ENCODE measurements around the gene F12. TPM values are rescaled to one million over a fixed set of nuclear protein-coding genes. Genes with fewer than 3 reads are reported as not detected.
"Not testable (repeated sequence)": the region's sequence is repeated elsewhere in the genome, so short reads cannot be mapped to it uniquely, and the experiment has no call there.

The F12 gene
- total and polyA plus RNA-seq, 2 experiments from 2014 or later: 4.6 to 5.0 TPM

DNA sequence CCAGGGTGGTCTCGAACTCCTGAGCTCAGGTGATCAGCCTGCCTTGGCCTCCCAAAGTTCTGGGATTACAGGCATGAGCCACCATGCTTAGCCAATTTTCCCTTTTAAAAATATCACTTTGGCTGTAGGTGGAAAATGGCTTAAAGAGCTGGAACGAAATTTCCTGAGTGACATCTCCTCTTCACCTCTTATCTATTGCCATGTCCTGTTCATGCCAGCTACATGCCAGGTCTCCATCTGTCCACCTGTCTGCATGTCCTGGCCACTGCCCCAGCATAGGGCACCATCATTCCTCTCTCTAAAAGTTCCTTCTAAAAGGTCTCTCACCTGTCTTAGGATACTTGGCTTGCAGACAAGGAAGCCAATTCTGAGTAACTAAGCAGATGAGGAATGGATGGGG is 14.3 kb upstream of the F12 start:
- Histone ChIP-seq H3K4me1 (ENCODE audit: low read depth) (no peaks in the 10 kb centered on the region), H3K27me3 (no peaks in the 10 kb centered on the region), H3K9me3 (ENCODE audit: low read depth) (no peaks in the 10 kb centered on the region), H3K36me3 (no peaks in the 10 kb centered on the region), H3K4me3 (no peak overlapping the region), H3K27ac (no peak overlapping the region)
- no peak for DNase-seq (ENCODE audit: low read depth in 1 of 2, low spot score in 1 of 2)
- TF ChIP-seq, protein P1, sequence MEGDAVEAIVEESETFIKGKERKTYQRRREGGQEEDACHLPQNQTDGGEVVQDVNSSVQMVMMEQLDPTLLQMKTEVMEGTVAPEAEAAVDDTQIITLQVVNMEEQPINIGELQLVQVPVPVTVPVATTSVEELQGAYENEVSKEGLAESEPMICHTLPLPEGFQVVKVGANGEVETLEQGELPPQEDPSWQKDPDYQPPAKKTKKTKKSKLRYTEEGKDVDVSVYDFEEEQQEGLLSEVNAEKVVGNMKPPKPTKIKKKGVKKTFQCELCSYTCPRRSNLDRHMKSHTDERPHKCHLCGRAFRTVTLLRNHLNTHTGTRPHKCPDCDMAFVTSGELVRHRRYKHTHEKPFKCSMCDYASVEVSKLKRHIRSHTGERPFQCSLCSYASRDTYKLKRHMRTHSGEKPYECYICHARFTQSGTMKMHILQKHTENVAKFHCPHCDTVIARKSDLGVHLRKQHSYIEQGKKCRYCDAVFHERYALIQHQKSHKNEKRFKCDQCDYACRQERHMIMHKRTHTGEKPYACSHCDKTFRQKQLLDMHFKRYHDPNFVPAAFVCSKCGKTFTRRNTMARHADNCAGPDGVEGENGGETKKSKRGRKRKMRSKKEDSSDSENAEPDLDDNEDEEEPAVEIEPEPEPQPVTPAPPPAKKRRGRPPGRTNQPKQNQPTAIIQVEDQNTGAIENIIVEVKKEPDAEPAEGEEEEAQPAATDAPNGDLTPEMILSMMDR (IDR thresholded peaks at IDR 0.05; ENCODE audit: low read depth, low read length): no peak

DNA sequence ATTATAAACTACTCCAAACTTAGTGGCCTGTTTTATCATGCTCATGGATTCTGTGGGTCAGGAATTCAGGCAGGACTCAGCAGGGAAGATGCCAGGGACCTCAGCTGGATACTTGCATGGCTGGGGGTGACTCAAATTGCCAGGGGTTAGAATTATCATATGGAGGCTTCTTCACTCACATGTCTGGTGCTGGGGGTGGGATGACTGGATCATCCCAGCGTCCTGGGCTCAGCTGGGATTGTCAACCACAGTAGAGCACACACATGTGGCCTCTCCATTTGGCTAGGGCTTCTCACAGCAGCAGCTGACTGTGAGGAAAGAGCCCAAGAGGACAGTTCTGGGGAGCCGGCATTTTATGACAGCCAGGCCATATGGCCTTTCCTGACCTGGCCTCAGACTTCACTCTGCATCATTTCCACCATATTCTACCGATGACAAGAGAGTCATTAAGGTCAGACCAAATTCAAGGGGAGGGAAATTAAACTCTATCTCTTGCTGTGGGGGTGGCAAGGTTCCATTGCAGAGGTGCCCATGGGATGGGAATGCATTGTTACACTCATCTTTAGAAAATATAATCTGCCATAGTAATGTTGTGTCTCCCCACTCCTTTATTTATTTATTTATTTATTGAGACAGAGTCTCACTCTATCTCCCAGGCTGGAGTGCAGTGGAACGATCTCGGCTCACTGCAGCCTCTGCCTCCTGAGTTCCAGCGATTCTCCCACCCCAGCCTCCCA is 11.9 kb upstream of the F12 start:
- H3K27me3 ChIP-seq: no peaks in the 10 kb centered on the region
- no peaks in the 10 kb centered on the region for H3K4me1 ChIP-seq (ENCODE audit: low read depth)
- no peak for DNase-seq (ENCODE audit: low read depth in 1 of 2, low spot score in 1 of 2)
- H3K27ac ChIP-seq: no peak overlapping the region
- TF ChIP-seq, protein P1 (IDR thresholded peaks at IDR 0.05; ENCODE audit: low read depth, low read length): no peak
- H3K4me3 ChIP-seq: no peak overlapping the region
- H3K36me3 ChIP-seq: no peaks in the 10 kb centered on the region
- H3K9me3 ChIP-seq (ENCODE audit: low read depth): no peaks in the 10 kb centered on the region

DNA sequence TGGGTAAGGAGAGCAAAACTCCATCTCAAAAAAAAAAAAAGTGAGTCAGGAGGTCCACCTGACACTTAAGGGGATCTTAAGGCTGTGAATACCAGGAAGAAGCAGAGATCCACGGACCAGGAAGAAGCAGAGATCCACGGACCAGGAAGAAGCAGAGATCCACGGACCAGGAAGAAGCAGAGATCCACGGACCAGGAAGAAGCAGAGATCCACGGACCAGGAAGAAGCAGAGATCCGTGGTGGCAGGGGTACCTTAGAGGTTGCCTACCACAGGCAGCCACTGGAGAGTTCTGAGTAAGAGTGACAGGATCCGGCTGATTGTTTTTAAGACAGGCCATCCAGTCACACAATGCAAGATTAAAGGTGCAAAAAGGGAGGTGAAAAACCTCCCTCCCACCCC is 11.1 kb upstream of the F12 start:
- H3K4me1 ChIP-seq (ENCODE audit: low read depth); H3K4me3 ChIP-seq; H3K27me3 ChIP-seq; H3K9me3 ChIP-seq (ENCODE audit: low read depth); DNase-seq (ENCODE audit: low read depth in 1 of 2, low spot score in 1 of 2); H3K36me3 ChIP-seq; H3K27ac ChIP-seq: not testable (repeated sequence)

DNA sequence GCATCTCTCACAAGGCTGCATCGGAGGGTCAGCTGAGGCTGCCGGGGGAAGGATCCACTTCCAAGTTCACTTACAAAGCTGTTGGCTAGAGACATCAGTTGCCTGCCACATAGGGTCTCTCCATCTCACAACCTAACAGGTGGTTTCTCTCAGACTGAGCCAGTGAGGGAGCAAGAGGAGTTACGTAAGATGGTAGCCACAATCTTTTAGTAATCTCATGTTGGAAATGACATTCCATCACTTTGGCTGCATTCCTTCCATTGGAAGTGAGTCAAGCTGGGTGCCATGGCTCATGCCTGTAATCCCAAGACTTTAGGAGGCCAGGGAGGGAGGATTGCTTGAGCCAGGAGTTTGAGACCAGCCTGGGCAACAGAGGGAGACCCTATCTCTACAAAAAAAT is 9.7 kb upstream of the F12 start:
- no peak overlapping the region for H3K4me3 ChIP-seq
- H3K27ac ChIP-seq: no peak overlapping the region
- DNase-seq (ENCODE audit: low read depth in 1 of 2, low spot score in 1 of 2): peak in 1 of 2 donors; percentile 88
- no peaks in the 10 kb centered on the region for H3K9me3 ChIP-seq (ENCODE audit: low read depth)
- H3K36me3 ChIP-seq: no peaks in the 10 kb centered on the region
- H3K27me3 ChIP-seq: no peaks in the 10 kb centered on the region
- TF ChIP-seq, protein P1 (IDR thresholded peaks at IDR 0.05; ENCODE audit: low read depth, low read length): no peak
- no peaks in the 10 kb centered on the region for H3K4me1 ChIP-seq (ENCODE audit: low read depth)

DNA sequence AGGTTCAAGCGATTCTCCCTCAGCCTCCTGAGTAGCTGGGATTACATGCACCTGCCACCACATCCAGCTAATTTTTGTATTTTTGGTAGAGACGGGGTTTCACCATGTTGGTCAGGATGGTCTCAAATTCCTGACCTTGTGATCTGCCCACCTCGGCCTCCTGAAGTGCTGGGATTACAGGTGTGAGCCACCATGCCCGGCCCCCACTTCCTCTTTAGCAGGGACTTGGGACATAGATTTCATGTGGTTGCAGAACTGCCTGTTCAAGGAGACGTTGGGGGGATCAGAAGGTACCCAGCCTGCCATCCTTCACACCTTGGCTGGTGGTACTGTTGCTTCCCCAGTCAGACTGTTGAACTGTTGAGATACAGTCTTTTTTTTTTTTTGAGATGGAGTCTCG is 7.7 kb upstream of the F12 start:
- not testable (repeated sequence) for H3K4me1 ChIP-seq (ENCODE audit: low read depth); H3K4me3 ChIP-seq; H3K27ac ChIP-seq; H3K36me3 ChIP-seq; DNase-seq (ENCODE audit: low read depth in 1 of 2, low spot score in 1 of 2); H3K27me3 ChIP-seq; H3K9me3 ChIP-seq (ENCODE audit: low read depth)

DNA sequence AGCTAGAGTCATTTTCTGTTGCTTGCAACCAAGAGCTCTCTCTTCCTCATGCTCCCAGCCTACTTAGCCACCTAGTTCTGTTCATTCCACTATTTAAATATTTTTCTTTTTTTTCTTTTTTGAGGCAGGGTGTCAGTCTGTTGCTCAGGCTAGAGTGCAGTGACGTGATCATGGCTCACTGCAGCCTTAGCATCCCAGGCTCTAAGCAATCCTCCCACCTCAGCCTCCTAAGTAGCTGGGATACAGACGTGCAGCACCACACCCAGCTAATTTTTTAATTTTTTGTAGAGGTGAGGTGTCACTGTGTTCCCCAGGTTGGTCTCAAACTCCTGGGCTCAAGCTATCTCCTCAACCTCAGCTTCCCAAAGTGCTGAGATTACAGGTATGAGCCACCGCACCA is 5.1 kb upstream of the F12 start:
- Histone ChIP-seq H3K27me3 (peaks cover 1% of the 10 kb centered on the region), H3K36me3 (no peaks in the 10 kb centered on the region), H3K4me1 (ENCODE audit: low read depth) (no peaks in the 10 kb centered on the region), H3K4me3 (no peak overlapping the region), H3K27ac (no peak overlapping the region), H3K9me3 (ENCODE audit: low read depth) (no peaks in the 10 kb centered on the region)
- TF ChIP-seq, protein P1 (IDR thresholded peaks at IDR 0.05; ENCODE audit: low read depth, low read length): no peak
- DNase-seq (ENCODE audit: low read depth in 1 of 2, low spot score in 1 of 2): no peak

Measured in cardiac muscle cell (in vitro differentiated cells and primary cell).